Ovary (tissue), 9 donors: ENCODE results near the gene METTL22. TPM values are rescaled to one million over a fixed set of nuclear protein-coding genes. Genes with fewer than 3 reads are reported as not detected.

Source experiments
- DNase-seq, 5 donors: peaks; one replicate each; pipeline ENCODE4 v3.0.0-alpha.2; 2019 to 2020
- H3K27ac ChIP-seq, 2 donors: fragments of 200-600 bp; one replicate each; pipeline versions ENCODE4 v1.5.1 to v1.8.0; 2019 to 2022
- H3K27me3 ChIP-seq: fragments of 200-600 bp; one replicate; pipeline ENCODE4 v1.8.0; 2022
- H3K36me3 ChIP-seq: fragments of 200-600 bp; sonication (generic); one replicate; pipeline ENCODE4 v1.5.1; 2019
- H3K4me1 ChIP-seq: one replicate; pipeline ENCODE4 v1.8.1; 2013; ENCODE audit warnings: mild to moderate bottlenecking, moderate library complexity; ENCODE audit not compliant: insufficient read depth
- H3K4me3 ChIP-seq: fragments of 200-600 bp; sonication (generic); one replicate; pipeline ENCODE4 v1.5.1; 2017
- H3K9me3 ChIP-seq, 2 donors: fragments of 200-600 bp in 1 of 2; sonication (generic) in 1 of 2; one replicate each; pipeline versions ENCODE4 v1.5.1 to v1.8.1; 2013 to 2019; ENCODE audit warnings: mild to moderate bottlenecking in 1 of 2, moderate library complexity in 1 of 2
- EP300 ChIP-seq: sonication (generic); formaldehyde crosslinking; IDR thresholded peaks from one replicate; pipeline ENCODE4 v1.6.1; 2017; ENCODE audit warnings: antibody characterized with exemption
- POLR2A ChIP-seq: fragments of 450-650 bp; IDR thresholded peaks from one replicate; pipeline ENCODE4 v1.6.1; 2017; ENCODE audit warnings: antibody characterized with exemption, mild to moderate bottlenecking, moderate library complexity
- WGBS, 3 donors: extraction: QIAGEN DNeasy Blood & Tissue Kit in 1 of 3; methylation state at CpG; one replicate each; pipeline versions ENCODE4 v1.1.5 to v1.1.7; 2013 to 2017; 5-methylcytosine and 5-hydroxymethylcytosine counted together
- intact Hi-C, 4 donors: fragments of 100-400 bp; cut with DNase I; formaldehyde crosslinking; loops; one replicate each; pipeline versions ENCODE4 v1.11.0 to v1.15.1; 2022 to 2023
- polyA plus RNA-seq, 2 donors: library from polyadenylated mRNA; stranded (reverse); fragments of 200-250 nt in 1 of 2; fragments of 350-450 nt in 1 of 2; fragmentation: Illumina TruSeq in 1 of 2; extraction: RNeasy Lipid Tissue Mini Kit (QIAGEN cat#74804) in 1 of 2; gene quantifications; one replicate each; pipeline ENCODE4 v1.2.3, GENCODE V29; 2013 to 2014
- total RNA-seq, 7 donors: library from RNA; depleted of rRNA in 2 of 7; stranded (reverse); fragments of >200 nt in 2 of 7; fragmentation: NEBNext Ultra II Directional in 3 of 7; extraction: Animal tissue kit (Norgen Biotek cat#: 25700) in 3 of 7; gene quantifications; one replicate each; pipeline versions ENCODE4 v1.1.0 to v1.2.4, GENCODE V29; 2016 to 2023
- TF ChIP-seq, protein P1 (sequence below), 3 donors: fragments of 450-650 bp in 2 of 3; fragments of 200-600 bp in 1 of 3; IDR thresholded peaks; one replicate each; pipeline versions ENCODE4 v1.5.1 to v1.8.0; 2016 to 2022; ENCODE audit warnings: antibody characterized with exemption in 3 of 3, mild to moderate bottlenecking in 1 of 3
- donor health status: DM: no; HTN: no; CAD: no; lungs with moderate emphysema.
- donor health status: DM: no; HTN: no; CAD: no.
- donor health status: Bipolar disorder and iron deficiency.
- donor health status: DM: yes; HTN: yes; CAD: no.
- donor health status: DM: no; HTN: no; CAD: no.
- donor health status: DM: yes; HTN: yes; CAD: no.

The METTL22 gene
- total and polyA plus RNA-seq, 9 donors, result 14.2 to 45.8 (median 29.1) TPM

DNA sequence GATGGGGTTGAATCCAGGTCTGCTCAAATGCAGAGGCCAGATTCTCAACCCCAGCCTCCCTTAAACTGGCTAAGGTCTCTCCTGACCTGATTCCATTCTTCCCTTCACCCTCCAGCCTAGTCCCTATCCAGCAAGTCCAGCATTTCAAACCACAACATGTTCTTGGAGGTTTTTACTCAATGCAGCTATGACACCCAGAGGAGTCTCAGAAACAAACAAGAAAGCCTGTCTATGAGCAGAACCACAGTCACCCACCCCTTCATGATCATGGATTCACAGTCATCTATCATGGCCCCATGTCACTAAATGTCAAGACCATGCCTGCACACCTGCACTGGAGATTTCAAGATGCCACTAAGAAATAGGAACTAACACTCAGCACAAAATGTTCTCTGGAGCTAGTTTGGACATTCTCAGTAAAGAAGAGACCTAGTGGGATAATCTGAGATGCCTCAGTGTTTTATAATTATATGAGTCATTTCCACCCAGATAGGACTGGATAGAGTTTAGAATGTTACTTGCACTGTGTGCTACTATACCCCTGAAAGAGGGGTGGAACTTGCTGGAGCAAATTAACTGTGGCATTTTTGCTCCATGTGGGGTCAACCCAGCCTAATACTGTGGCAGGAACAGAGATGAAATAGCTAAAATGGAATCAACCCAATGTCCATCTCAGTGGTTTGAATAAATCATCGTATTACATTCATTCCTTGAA lies 9.5 kb upstream of the METTL22 start:
- DNase-seq, result no peak
- H3K27me3 ChIP-seq, result no peaks in the 10 kb centered on the region
- H3K9me3 ChIP-seq, result no peaks in the 10 kb centered on the region
- H3K36me3 ChIP-seq, result no peaks in the 10 kb centered on the region
- no peak overlapping the region for H3K27ac ChIP-seq
- no peaks in the 10 kb centered on the region for H3K4me1 ChIP-seq
- intact Hi-C loops, result no loop called here
- no peak for TF ChIP-seq POLR2A
- no peak for TF ChIP-seq EP300
- TF ChIP-seq, protein P1, sequence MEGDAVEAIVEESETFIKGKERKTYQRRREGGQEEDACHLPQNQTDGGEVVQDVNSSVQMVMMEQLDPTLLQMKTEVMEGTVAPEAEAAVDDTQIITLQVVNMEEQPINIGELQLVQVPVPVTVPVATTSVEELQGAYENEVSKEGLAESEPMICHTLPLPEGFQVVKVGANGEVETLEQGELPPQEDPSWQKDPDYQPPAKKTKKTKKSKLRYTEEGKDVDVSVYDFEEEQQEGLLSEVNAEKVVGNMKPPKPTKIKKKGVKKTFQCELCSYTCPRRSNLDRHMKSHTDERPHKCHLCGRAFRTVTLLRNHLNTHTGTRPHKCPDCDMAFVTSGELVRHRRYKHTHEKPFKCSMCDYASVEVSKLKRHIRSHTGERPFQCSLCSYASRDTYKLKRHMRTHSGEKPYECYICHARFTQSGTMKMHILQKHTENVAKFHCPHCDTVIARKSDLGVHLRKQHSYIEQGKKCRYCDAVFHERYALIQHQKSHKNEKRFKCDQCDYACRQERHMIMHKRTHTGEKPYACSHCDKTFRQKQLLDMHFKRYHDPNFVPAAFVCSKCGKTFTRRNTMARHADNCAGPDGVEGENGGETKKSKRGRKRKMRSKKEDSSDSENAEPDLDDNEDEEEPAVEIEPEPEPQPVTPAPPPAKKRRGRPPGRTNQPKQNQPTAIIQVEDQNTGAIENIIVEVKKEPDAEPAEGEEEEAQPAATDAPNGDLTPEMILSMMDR (IDR thresholded peaks at IDR 0.05), result no peak
- no peak overlapping the region for H3K4me3 ChIP-seq
- 93 to 98% (median 93%) methylated on average over 1 of the region's 1 CpG for WGBS, 3 donors

DNA sequence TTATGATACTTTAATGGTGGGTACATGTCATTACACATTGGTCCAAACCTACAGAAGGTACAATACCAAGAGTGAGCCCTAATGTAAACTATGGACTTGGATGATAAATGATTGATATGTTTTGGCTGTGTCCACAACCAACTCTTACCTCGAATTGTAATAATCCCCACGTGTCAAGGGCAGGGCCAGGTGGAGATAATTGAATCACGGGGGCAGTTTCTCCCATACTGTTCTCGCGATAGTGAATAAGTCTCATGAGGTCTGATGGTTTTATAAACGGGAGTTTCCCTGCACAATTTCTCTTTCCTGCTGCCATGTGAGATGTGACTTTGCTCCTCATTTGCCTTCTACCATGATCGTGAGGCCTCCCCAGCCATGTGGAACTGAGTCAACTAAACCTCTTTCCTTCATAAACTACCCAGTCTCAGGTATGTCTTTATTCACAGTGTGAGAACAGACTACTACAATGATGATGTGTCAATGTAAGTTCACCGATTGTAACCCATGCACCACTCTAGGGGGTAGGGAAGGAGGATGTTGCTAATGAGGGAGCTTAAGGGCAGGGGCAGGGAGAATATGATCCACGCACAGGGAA lies 7.0 kb upstream of the METTL22 start:
- intact Hi-C loops, result no loop called here
- WGBS, 3 donors, result 50 to 65% (median 54%) methylated on average over 9 of the region's 9 CpGs
- Histone ChIP-seq H3K9me3 (no peaks in the 10 kb centered on the region), H3K36me3 (no peaks in the 10 kb centered on the region), H3K4me3 (no peak overlapping the region), H3K27ac (no peak overlapping the region), H3K27me3 (no peaks in the 10 kb centered on the region), H3K4me1 (peaks cover 1% of the 10 kb centered on the region)
- DNase-seq, result no peak
- TF ChIP-seq POLR2A (no peak), EP300 (no peak)
- TF ChIP-seq, protein P1 (IDR thresholded peaks at IDR 0.05), result no peak

DNA sequence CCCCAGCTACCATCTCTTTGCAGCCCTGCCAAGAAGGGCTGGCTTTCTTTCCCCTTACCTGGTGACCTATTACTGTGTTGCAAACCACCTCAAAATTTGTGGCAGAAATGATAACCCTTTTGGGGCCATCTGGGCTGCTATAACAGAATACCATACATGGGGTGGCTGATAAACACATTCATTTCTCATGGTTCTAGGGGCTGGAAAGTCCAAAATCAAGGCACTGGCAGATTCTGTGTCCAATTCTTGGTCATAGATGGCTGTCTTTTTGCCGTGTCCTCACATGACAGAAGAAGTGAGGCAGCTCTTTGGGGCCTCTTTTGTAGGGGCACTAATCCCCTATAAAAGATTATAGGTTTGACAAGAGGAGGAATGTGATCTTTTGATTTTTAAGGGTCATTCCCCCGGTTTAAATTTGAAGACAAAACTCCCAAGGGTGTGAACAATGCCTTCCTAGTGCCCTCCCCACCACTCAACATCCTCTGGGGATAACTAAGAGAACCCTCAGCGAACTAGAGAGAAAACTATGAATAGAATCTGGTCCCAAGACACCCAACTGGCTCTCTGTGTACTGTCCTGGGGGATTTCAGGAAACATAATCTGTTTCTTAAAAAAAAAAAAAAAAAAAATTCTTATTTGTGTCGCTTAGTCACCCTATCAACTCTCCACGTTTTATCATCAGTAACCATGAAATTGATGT lies 1.7 kb upstream of the METTL22 start:
- Histone ChIP-seq H3K27me3 (no peaks in the 10 kb centered on the region), H3K4me3 (no peak overlapping the region), H3K4me1 (peaks cover 1% of the 10 kb centered on the region), H3K36me3 (no peaks in the 10 kb centered on the region), H3K9me3 (no peaks in the 10 kb centered on the region), H3K27ac (no peak overlapping the region)
- TF ChIP-seq POLR2A, result no peak
- no peak for TF ChIP-seq EP300
- TF ChIP-seq, protein P1 (IDR thresholded peaks at IDR 0.05), result no peak
- intact Hi-C loops, result no loop called here
- 59 to 67% (median 62%) methylated on average over 5 of the region's 5 CpGs for WGBS, 3 donors
- no peak for DNase-seq

DNA sequence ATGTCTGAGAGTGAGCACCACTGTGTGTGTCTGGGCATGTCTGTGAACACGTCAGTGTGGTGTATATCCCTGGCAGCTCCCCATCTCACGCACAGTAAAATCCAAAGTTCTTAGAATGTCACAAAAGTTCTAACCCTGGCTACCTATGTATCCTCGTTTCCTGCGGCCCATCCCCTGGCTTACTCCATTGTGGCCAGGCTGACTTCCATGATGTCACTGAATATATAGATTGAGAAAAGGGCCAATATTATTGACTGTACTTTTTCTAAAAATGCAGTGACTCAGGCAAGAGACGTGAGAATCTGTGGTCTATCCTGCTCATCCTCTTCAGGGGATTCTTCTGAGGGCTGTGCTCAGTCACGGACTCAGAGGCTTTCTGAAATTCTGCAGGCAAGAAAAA lies 963 bp upstream of the METTL22 start:
- intact Hi-C loops, result no loop called here
- H3K4me1 ChIP-seq, result peaks cover 1% of the 10 kb centered on the region

More for the DNA sequence above, 963 bp upstream of the METTL22 start:
- Histone ChIP-seq H3K36me3 (no peaks in the 10 kb centered on the region), H3K4me3 (no peak overlapping the region), H3K27me3 (no peaks in the 10 kb centered on the region), H3K9me3 (no peaks in the 10 kb centered on the region), H3K27ac (no peak overlapping the region)
- DNase-seq, result no peak
- TF ChIP-seq POLR2A (no peak), EP300 (no peak)
- TF ChIP-seq, protein P1 (IDR thresholded peaks at IDR 0.05), result no peak
- 68 to 81% (median 69%) methylated on average over 6 of the region's 6 CpGs for WGBS, 3 donors
